HG03045 (cell line): Measurements from ENCODE around the gene VPREB3.

Experiments used
- ATAC-seq: cut with Tn5 transposase; IDR thresholded peaks from one replicate; pipeline ENCODE4 v1.9.1; 2021; ENCODE audit warnings: mild to moderate bottlenecking, moderate library complexity; ENCODE audit not compliant: unreplicated experiment

VPREB3 gene, protein sequence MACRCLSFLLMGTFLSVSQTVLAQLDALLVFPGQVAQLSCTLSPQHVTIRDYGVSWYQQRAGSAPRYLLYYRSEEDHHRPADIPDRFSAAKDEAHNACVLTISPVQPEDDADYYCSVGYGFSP

DNA sequence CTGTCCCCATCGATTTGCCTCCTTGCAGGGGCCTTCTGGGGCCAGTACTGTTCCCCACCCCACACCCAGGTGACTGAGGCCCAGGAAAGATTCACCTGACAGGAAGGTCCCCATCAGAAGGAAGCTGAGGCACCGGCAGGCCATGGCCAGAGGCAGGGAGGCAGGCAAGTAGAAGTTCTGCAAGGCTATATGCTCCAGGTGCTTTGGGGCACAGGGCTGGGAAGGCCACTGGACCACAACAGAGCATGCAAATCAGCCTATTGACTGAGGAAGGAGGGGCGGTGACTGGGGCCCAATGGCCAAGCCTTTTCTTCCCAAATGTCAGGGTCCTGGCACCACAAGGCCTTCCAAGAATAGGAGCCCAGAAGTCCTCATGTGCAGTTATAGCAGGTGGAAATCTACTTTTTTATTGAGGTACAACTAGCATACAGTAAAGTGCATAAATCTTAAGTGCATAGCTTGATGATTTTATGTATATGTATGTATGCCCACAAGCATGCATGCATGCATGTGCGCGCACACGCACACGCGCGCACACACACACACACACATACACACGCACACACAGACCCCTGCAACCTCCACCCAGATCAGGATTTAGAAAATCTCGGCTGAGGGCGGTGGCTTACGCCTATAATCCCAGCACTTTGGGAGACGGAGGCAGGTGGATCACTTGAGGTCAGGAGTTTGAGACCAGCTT is at the start of gene VPREB3:
TSS of gene VPREB3 (minus strand) at position 206 of the 700 bp plus-strand sequence. CDS start at position 144, 62 bp downstream.
- ATAC-seq = no peak

DNA sequence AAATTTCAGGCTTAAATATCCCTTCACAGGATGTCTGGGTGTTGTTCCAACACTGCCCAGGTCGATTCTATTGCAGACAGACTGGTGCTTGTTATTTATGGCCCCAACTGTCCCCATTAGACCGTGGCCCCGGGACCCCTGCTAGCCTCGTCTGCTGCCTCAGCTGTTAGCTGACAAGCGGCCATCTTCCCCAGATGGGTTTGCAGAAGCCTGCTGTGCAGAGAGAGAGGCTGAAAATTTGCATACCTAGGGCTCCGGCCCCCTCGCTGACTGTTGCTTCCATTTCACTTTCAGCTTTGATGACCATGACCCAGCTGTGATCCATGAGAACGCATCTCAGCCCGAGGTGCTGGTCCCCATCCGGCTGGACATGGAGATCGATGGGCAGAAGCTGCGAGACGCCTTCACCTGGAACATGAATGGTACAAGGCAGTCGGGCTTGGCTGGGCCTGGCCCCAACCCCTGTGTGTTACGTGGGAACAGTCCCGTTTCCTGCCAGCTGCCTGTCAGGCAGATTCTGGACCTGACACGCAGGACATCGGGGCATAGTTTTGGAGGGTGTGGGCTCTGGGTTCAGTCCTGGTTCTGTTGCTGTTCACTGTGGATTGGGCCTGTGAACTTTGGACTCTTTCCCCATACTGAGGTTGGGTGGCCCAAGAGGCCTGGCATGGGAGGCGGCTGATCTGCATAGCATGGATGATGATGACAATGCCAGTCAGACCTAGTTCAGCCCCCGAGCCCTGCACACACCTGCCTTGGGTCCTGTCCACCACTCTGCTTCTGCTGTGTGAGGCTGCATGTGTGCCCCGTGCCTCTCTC is 49.0 kb upstream of the VPREB3 start:
- no peak for ATAC-seq

DNA sequence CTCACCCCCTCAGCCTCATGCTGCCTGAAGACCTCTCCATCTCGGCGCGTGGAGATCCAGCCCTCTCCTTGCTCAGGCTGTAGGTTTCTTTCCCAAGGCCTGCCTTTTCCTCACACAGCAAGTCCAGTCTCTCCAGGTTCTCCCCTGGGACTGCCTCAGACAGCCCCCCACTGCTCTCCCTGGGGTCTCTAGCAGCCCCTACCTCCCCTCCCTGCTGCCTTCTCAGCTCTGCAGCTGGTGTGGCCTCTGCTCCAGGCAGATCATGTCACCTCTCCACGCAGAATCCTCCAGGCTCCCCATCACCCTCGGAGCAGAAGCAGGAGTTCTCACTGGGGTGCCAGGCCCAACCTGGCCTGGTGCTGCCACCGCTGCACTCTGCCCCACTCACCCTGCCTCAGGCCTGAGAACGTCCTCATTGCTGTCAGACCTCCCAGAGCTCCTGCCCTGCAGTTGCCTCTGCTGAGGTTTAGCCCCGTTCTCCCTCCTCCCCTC is 47.7 kb upstream of the VPREB3 start:
- ATAC-seq = no peak

DNA sequence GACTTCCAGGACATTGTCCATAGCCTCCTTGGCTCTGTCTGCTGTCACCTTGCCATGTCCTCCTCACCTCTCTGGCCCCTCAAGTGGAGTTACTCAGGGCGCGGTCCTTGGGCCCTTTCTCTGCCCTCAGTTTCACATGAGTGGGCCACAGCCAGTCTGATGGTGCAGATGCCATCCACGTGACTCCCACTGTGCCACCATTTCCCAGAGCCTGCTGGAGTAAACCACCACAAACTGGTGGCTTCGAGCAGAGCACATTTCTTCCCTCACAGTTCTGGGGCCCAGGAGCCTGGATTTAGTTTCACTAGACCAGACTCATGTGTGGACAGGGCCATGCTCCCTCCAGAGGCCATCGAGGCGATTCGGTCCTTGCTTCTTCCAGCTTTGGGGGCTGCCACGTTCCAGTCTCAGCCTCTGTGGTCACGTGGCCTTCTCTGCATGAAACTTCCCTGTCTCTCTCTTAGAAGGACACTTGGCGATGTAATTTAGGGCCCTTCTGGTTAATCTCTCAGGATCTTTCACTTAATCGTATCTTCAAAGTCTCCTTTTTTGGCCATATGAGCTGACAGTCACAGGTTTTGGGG is 47.1 kb upstream of the VPREB3 start:
- no peak for ATAC-seq

DNA sequence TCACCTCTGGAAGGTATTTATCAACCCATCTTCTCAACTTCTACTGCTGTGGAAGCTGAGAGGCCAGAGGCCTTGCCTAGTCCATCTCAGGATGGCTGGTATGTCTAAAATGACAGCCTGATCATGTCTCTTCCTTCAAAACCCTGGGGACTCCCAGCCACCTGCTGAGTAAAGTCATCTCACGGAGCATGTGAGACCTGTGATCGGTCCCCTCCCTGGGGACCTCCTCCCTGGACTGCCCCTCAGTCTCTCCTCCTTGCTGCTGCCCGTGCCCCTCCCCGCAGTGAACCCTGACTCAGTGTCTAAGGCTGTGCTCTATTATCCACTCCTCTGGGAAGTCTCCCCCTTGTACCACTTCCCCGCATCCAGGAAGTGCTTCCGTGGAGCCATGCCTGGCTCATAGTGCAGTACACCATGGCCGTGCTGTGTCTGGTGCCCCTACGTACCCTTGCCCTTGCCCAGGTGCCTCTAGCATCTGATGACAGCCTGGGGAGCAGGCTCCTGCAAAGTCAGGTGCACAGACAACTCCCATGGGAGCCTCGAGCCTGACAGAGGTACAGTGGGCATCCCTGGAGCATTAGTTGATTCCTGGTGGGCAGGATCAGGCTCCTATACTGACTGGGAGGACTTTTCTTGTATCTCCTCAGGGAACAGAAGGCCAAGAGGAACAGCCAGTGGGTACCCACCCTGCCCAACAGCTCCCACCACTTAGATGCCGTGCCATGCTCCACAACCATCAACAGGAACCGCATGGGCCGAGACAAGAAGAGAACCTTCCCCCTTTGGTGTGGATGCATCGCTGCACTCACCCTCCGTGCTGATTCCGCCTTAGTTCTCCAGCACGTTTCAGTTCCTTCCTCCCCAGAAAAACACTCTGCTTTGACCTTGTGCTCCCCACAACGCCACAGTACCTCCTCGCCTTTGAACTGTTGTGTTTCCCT is 46.3 kb upstream of the VPREB3 start:
- no peak for ATAC-seq

DNA sequence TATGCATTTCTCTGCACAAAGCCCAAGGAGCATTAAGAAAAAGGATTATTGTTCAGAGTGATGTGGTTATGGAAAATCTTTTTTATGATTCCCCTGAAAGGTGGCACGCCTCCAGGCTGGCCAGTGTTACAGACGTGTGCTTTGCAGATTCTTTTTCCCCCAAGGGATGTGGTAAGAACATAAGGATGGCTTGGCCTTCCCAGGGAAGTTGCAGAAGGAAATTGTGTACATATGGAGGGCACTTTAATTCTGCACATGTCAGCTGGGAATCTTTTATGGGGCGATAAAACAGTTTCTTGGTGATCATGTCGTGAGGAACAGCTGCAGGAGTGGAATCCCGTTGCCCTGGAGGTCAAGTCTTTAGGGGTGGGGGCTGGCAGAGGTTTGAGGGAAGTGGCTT is 42.2 kb upstream of the VPREB3 start:
- no peak for ATAC-seq

DNA sequence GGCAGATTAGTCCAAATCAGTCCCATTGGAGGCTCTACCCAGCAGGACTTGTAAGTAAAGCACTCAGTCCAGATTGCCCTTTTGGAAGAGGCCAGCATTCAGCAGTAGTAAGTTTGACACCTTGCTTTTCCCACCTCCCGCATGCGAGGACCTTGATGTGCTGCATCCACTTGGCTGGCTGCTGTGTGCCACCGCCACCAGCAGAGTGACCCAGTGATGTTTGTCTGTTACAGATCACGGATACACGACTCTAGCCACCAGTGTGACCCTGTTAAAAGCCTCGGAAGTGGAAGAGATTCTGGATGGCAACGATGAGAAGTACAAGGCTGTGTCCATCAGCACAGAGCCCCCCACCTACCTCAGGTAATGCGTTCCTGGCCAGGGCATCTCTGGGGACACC is 39.1 kb upstream of the VPREB3 start:
- no peak for ATAC-seq

DNA sequence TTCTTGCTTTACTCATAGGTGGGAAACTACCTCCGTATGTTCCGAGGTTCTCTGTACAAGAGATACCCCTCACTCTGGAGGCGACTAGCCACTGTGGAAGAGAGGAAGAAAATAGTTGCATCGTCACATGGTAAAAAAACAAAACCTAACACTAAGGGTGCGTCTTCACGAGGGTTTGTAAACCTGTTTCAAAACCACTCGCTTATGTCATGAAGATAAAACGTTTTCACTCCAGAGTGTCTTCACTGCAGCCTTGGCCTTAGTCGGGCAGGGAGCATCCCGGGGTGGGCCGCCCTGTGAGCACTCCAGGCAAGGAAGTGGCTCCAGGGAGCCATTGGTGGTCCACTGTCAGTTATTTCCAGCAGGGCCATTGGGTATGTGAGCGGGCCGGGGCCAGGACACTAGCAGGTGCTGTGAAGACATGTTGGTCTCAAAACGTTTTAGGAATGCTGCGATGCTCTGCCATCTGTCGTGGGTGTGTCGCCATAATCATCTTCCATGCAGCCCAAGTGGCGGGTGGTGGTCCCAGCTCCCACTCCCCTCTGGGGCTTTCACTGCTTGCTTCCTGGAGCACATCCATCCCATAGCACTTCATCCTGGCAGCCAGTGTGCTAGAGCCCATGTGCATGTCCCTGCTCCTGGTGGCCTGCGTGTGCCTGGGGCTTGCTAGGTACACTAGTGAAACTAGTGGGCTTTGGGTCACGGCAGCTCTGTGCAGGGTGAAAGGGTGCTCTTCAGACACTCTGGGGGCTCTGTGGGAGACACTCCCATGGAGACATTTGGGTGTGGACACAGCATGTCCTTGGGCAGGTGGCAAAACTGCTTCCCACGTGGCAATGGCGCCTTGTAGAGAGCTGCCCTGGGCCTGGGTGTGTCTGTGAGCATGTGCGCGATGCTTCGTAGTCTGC is 37.8 kb upstream of the VPREB3 start:
- ATAC-seq = no peak

DNA sequence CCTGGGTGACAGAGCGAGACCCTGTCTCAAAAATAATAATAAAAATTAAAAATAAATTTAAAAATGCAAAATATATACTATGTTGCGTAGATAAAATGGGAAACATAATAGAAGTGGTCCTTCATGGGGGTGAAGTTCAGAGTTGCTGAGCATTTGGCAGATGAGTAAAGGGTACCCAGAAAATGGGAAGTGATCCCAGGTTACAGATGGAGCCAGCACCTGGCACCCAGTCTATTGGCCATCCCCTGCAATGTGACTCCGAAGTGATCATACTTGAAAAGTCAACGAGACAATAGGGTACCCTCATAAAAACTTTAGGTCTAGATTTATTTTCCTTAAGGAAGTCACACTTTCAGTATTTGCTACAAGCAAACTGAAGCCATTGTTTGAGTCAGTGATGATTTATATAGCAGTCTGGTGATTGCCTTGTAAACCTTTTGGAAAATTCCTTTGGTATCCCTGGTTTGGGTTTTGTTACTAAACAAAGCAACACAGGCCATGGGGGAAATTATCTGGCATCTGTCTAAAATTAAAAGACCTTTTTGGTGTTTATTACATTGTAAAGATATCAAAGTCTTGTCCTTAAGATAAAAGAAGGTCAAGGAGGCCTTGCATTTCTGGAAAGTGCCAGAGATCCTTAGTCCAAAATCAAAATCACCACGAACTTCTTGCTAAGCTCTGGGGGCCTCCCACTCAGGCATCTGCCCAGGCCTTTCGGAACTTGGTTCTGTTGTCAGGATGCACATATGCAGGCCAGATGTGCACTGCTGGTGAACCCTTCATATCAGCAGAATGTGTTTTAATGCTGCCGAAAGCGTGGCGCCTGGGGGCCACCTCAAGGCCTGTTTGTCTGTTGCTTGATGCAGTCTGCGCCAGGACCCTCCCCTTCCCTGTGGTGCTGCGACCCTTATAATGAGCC is 36.9 kb upstream of the VPREB3 start:
- no peak for ATAC-seq

DNA sequence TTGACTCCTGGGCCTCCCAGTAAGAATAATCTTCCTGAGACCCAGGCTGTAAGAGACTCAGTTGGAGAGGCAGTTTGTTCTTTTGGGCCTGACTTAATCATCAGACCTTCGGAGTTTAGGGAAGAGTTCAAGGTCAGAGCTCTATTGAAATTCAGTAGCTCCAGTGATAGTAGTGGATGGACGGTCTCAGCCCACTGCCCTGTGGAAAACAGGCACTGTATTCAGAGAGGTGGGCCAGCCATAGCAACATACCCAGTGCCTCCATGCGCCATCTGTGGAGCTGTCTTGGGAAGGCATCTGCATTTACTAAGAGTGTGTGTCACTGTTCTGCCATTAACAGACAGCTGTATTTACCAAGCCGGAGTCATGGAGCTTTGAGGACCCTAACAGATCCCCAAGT is 35.4 kb upstream of the VPREB3 start:
- ATAC-seq = no peak

DNA sequence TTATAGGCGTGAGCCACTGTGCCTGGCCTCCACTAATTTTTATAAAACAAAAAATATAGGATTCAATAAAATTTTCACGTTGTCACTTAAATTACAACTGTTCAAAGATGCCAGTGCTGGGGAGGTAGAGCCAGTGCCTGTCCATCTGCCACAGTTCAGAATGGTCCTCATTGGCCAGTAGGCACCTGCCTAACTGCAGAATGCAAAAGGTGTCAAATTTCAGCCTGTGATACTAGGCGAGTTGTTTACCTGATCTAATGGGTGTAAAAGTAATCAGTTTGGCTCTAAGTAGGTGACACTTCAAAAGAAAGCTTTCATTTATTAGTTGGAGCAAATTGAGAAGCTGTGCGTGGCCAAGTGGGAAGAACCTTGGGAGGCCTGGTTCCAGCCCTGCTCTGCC is 34.9 kb upstream of the VPREB3 start:
- no peak for ATAC-seq

DNA sequence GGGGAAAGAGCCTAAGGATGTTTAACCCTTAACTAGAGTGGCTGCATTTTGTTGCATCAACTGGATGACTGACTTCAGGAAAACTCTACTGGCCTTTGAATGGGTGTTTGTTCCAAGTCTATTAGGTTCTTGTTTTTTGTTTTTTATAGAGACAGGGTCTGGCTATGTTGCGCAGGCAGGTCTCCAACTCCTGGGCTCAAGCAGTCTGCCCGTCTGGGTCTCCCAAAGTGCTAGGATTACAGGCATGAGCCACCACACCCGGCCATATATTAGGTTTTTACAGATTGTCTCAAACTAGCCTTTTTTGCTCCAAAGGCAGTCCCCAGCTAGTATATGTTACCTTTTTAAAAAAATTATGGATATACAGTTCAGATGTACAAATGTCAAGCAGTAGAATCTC is 33.7 kb upstream of the VPREB3 start:
- ATAC-seq = no peak

DNA sequence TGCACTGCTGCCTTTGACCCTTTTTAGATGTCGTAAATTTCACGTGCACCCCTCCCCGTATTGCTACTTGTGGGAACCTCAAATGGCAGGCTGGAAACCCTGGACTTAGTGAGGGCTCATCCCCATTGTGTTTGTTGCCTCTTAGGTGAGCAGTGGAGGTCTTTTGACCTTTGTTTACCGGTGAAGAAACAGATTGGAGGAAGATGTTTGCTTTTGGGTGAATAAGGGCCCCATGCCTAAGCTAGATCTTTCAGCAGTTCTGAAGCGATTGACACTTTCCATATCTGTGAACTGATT is 33.3 kb upstream of the VPREB3 start:
- ATAC-seq = no peak

DNA sequence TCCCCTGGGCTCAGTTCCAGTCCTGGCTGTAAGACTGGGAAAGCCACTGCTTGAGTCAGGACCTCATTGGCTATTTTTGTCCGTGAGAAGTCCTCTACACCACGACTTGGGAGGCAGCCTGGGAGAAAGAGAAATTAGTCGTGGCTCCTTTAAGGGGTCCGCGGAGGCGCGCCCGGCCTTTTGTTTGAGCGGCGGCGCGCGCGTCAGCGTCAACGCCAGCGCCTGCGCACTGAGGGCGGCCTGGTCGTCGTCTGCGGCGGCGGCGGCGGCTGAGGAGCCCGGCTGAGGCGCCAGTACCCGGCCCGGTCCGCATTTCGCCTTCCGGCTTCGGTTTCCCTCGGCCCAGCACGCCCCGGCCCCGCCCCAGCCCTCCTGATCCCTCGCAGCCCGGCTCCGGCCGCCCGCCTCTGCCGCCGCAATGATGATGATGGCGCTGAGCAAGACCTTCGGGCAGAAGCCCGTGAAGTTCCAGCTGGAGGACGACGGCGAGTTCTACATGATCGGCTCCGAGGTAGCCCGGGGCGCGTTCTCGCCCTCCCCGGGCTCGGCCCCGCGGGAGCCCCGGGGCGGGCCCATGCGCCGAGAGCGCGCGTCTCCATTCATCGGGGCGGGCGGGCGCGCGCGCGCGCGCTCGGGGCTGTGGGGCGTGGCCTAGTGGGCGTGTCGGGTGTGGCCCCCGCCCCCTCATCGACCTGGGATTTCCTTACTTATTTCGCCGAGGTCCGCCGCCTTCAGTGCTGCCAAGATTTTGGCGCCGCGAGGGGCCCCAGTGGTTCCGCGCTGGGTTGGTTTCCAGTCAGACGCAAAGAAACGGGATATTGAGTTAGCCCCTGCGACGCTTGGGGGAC is 32.8 kb upstream of the VPREB3 start, which contains the start of gene SMARCB1:
TSS of gene SMARCB1 (plus strand) at position 215 of the 848 bp plus-strand sequence. CDS start at position 419, 204 bp downstream.
- ATAC-seq = peak; percentile 72

DNA sequence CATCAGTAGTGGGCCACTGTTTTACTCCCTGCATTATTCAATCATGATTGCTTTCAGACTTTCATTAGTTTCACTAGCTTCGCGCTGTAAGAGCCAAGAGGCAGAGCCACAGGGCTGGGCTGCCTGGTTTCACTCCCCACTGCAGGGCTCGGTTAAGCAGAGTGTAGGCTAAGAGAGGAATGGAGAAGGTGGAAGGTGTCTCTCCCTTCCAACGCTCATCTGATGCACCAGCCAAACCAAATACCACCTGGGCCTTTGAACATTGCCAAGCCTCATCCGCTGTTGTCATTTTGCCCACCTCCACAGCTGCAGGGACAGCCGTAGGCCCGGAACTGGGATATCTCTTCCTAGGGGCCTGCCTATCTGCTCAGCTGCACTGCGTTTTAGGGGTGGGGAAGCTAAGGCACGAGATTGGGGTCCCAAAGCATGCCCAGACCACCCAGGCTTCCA is 32.1 kb upstream of the VPREB3 start:
- no peak for ATAC-seq

DNA sequence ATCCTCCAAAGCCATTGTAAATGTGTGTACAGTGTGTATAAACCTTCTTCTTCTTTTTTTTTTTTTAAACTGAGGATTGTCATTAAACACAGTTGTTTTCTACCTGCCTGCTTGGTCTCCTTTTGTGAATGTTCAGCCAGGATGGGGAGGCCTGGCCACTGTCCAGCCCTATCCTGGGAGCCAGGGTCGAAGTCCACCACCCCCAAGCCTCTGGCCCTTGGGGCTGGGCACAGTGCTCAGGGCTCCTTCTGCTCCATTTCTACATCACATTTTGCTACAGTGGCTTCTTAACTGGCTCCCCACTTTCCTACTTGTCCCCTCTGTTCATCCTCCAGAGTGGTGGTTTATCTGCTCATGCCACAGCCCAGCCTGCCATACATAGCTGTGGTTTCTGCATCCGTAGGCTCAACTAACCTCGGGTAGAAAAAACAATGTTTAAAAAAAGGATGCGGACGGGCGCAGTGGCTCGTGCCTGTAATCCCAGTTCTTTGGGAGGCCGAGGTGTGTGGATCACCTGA is 30.0 kb upstream of the VPREB3 start:
- no peak for ATAC-seq
